AG04449 (cell line): ENCODE measurements around the gene PCED1B.

Source experiments
- CTCF ChIA-PET: fragments of 350-600 bp; formaldehyde crosslinking; extraction: SDS; loops from one replicate; lab custom pipeline; 2021; ENCODE audit warnings: antibody characterized with exemption; lab: Yijun Ruan, JAX
- POLR2A ChIA-PET: fragments of 400-600, 350-600 bp; formaldehyde crosslinking; extraction: SDS; loops from one replicate; lab custom pipeline; 2020; ENCODE audit warnings: antibody characterized with exemption, inconsistent platforms; lab: Yijun Ruan, JAX
- DNase-seq: peaks from one replicate; pipeline ENCODE4 v3.0.0-alpha.2; 2010; ENCODE audit warnings: low read depth, low spot score
- H3K4me3 ChIP-seq: 2 replicates; pipeline ENCODE4 v1.5.1; 2011; ENCODE audit warnings: low read depth, mild to moderate bottlenecking, control low read depth, low read length
- TF ChIP-seq, protein P1 (sequence below): IDR thresholded peaks from one replicate; pipeline ENCODE4 v1.5.1; 2011; ENCODE audit warnings: mild to moderate bottlenecking, moderate library complexity, low read length, control low read depth, inconsistent platforms; ENCODE audit not compliant: insufficient read depth; ENCODE audit errors: missing control alignments

Gene PCED1B

DNA sequence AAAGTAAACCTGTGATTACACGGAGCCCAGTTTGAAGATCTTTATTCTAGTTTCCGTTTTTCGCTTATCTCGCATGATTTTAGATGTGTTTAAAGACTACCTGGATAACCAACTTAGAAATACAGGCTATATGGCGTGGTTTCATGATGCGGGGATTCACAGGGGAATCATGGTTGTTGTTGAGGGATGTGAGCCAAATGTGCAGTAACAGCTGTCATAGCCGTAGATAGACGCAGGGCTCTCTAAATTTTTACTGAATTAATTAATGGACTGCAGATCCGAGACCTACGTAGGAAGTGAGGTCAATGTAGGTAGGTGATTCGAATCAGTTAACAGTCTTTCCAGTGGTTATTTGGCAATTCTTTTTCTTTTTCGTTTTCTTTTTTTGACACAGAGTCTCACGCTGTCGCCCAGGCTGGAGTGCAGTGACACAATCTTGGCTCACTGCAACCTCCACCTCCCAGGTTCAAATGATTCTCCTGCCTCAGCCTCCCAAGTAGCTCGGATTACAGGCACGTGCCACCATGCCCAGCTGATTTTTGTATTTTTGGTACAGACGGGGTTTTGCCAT, 145.2 kb downstream of the PCED1B start:
- TF ChIP-seq, protein P1, sequence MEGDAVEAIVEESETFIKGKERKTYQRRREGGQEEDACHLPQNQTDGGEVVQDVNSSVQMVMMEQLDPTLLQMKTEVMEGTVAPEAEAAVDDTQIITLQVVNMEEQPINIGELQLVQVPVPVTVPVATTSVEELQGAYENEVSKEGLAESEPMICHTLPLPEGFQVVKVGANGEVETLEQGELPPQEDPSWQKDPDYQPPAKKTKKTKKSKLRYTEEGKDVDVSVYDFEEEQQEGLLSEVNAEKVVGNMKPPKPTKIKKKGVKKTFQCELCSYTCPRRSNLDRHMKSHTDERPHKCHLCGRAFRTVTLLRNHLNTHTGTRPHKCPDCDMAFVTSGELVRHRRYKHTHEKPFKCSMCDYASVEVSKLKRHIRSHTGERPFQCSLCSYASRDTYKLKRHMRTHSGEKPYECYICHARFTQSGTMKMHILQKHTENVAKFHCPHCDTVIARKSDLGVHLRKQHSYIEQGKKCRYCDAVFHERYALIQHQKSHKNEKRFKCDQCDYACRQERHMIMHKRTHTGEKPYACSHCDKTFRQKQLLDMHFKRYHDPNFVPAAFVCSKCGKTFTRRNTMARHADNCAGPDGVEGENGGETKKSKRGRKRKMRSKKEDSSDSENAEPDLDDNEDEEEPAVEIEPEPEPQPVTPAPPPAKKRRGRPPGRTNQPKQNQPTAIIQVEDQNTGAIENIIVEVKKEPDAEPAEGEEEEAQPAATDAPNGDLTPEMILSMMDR = no peak
- no peak overlapping the region for H3K4me3 ChIP-seq
- no peak for DNase-seq
- ChIA-PET CTCF (no interaction called here), POLR2A (no interaction called here)

DNA sequence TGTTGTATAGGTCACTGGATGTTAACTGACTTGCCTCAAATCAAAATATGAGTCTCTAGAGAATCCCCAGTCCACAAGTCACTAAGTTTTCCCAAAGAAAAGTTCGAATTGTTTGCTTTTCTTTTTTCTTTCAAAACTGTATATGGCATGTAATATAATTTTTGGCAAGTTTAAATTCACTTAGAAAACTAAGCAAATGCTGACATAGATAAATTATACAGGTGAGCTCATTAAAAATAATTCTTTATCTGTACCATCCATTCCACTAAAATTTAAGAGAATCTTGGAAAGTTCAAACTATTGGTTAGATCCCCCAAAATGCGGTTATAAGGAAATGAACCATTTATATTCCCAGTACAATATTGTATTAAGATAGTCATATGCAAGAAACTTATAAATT, 145.9 kb downstream of the PCED1B start:
- no peak overlapping the region for H3K4me3 ChIP-seq
- POLR2A ChIA-PET = no interaction called here
- TF ChIP-seq, protein P1 = no peak
- CTCF ChIA-PET = interaction anchor here (1.4 kb wide), 1 partner anchor 9 kb away, joined by 3 read pairs; no protein-coding TSS in a partner anchor
- DNase-seq = no peak

DNA sequence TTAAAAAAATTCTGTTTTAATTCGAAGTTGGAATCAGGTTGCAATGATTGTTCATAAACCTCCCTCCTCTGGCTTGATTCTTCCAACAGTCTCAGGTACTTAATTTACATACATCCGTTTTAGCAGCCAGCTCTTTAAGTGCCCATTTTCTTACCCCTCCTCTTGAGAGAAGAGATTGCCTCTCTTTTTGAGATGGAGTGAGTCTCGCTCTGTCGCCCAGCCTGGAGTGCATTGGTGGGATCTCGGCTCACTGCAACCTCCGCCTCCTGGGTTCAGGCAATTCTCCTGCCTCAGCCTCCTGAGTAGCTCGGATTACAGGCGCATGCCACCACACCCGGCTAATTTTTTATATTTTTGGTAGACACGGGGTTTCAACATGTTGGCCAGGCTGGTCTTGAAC, 146.8 kb downstream of the PCED1B start:
- TF ChIP-seq, protein P1 = no peak
- no peak for DNase-seq
- ChIA-PET CTCF (interaction anchor here (1.4 kb wide), 1 partner anchor 8 kb away, joined by 3 read pairs; no protein-coding TSS in a partner anchor), POLR2A (interaction anchor here (0.7 kb wide), 1 partner anchor 52 kb away, joined by 3 read pairs; no protein-coding TSS in a partner anchor)
- no peak overlapping the region for H3K4me3 ChIP-seq

DNA sequence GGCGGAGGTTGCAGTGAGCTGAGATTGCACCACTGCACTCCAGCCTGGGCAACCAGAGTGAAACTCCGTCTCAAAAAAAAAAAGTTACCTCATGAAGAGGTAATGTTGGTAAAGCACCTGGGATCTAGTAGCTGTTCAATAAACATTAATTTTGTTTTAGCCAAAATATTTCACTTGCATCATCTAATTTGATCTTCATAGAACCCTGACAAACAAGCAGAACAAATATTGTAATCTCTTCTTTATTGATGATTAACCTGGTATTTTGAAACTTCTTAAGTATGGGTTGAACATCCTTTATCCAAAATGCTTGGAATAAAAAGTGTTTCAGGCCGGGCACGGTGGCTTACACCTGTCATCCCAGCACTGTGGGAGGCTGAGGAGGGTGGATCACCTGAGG, 149.4 kb downstream of the PCED1B start:
- no peak overlapping the region for H3K4me3 ChIP-seq
- DNase-seq = no peak
- TF ChIP-seq, protein P1 = no peak
- ChIA-PET POLR2A (no interaction called here), CTCF (no interaction called here)

DNA sequence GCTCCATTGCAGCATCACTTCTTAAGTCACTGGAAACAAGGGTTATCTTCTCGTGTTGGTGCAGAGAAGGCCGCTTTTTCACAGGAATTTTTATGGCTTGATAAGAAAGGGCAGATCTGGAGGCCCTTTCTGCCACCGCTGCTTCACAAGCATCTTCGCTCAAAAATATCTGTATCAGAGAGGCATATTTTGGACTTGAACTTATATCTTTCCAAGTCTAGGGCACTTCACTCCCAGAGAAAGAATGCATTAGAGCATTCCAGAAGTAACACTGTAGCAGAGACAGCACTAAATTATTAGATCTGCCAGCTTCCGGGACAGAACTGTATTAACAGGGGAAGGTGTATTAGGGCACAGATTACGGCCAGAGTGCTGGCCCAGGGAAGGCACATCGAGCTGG, 152.0 kb downstream of the PCED1B start:
- TF ChIP-seq, protein P1 = no peak
- CTCF ChIA-PET = no interaction called here

DNA sequence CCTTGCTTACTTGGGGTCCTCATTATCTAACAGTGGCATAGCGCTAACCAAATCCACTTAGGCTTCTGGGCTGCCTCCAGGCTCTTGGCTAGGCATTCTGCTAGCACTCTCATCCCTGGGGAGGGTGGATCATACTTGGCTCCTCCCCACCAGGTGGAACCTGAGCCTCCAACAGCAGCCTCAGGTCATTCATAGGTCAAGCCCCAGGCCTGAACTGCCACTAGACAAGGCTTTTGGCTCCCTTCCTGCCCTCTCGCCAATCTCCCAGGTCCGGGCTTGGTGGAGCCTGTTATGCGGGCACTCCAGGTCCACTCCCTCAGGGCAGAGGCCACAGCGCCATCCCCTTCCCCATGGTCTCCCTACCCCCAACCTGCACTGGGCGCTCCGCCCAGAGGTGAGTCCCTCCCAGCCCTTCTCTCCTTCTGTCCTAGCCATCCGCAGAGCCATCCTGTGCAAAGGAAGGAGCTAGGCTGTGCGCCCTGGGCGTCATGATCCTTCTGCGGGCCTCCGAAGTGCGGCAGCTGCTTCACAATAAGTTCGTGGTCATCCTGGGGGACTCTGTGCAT, 155.2 kb downstream of the PCED1B start:
- DNase-seq = no peak
- CTCF ChIA-PET = interaction anchor here (0.7 to 1.0 kb wide), 2 partner anchors 9 to 21 kb away, joined by 3 to 4 read pairs; no protein-coding TSS in a partner anchor
- POLR2A ChIA-PET = no interaction called here

More for the DNA sequence above, 152.0 kb downstream of the PCED1B start:
- no peak for DNase-seq
- POLR2A ChIA-PET = no interaction called here
- no peak overlapping the region for H3K4me3 ChIP-seq

More for the DNA sequence above, 155.2 kb downstream of the PCED1B start:
- H3K4me3 ChIP-seq = no peak overlapping the region
- TF ChIP-seq, protein P1 = no peak
